Body of pancreas (tissue), 4 donors: Measurements from ENCODE around the gene FNDC3B.
"Not testable (repeated sequence)": the region's sequence is repeated elsewhere in the genome, so short reads cannot be mapped to it uniquely, and the experiment has no call there.

Source experiments
- POLR2A ChIP-seq, 3 donors: fragments of 450-650 bp; IDR thresholded peaks; one replicate each; pipeline ENCODE4 v1.6.1; 2016; ENCODE audit warnings: antibody characterized with exemption in 3 of 3, mild to moderate bottlenecking in 2 of 3
- TF ChIP-seq, protein P1 (sequence below), 7 experiments: fragments of 450-650 bp in 4 of 7; fragments of 200-600 bp in 3 of 7; sonication (generic) in 3 of 7; IDR thresholded peaks; one replicate each; pipeline ENCODE4 v1.5.1; 2016 to 2019; ENCODE audit warnings: antibody characterized with exemption in 7 of 7

- TF ChIP-seq, protein P1, sequence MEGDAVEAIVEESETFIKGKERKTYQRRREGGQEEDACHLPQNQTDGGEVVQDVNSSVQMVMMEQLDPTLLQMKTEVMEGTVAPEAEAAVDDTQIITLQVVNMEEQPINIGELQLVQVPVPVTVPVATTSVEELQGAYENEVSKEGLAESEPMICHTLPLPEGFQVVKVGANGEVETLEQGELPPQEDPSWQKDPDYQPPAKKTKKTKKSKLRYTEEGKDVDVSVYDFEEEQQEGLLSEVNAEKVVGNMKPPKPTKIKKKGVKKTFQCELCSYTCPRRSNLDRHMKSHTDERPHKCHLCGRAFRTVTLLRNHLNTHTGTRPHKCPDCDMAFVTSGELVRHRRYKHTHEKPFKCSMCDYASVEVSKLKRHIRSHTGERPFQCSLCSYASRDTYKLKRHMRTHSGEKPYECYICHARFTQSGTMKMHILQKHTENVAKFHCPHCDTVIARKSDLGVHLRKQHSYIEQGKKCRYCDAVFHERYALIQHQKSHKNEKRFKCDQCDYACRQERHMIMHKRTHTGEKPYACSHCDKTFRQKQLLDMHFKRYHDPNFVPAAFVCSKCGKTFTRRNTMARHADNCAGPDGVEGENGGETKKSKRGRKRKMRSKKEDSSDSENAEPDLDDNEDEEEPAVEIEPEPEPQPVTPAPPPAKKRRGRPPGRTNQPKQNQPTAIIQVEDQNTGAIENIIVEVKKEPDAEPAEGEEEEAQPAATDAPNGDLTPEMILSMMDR (IDR thresholded peaks at IDR 0.05), result not testable (repeated sequence)
- not testable (repeated sequence) for TF ChIP-seq POLR2A (IDR thresholded peaks at IDR 0.05)
Observed at GRCh38 chr3:172243376-172243775, 204.0 kb downstream of the FNDC3B start.
